T-helper 22 cell (primary cell): Measurements from ENCODE around the gene IWS1.
"Not testable (repeated sequence)": the region's sequence is repeated elsewhere in the genome, so short reads cannot be mapped to it uniquely, and the experiment has no call there.

Experiments
- DNase-seq: peaks from one replicate; pipeline ENCODE4 v3.0.0-alpha.2; 2020; ENCODE audit warnings: low read depth

The IWS1 gene

DNA sequence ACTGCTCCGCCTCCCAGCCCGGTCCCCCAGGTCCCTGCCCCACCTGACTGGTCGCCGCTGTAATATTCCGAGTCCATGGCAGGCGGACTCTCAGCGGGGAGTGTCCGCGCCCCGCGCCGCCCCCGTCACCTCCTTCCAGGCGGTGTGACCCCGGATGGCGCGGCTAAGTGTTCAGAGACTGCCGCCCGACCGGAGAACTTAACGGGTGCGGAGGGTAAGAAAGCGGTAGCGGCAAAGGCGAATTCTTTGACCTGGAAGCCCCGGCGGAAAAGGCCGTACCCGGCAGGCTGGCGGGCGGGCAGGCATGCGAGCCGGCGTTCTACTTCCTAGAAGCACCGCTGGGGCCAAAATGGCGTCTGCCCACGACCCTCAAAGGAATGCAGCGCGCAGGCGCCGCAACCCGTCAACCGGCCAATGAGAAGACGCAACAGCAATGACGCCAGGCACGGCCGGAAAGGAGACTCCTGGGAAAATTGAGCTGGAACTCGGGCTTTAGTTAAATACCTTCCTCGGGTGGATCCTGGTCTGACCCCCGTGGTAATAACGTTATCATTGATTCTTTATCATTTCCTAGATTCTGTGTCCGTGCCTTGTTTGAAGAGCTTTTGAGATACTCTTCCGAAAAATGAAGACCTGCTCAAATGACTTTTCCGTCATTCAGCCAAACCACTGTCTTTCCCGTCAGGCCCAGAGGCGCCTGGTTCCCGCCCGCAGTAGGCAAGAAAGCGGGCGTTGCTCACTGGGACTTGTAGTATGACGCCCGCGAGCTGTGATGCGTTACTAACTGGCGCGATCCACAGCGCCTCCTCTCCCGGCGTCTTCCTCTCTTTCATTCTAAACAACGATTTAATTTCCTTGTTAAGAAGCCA lies at the start of gene IWS1:
Gene IWS1 (minus strand): TSS at position 358 of the 869 bp plus-strand sequence. CDS start 281 bp downstream, at position 77.
- DNase-seq, result peak; percentile 88

DNA sequence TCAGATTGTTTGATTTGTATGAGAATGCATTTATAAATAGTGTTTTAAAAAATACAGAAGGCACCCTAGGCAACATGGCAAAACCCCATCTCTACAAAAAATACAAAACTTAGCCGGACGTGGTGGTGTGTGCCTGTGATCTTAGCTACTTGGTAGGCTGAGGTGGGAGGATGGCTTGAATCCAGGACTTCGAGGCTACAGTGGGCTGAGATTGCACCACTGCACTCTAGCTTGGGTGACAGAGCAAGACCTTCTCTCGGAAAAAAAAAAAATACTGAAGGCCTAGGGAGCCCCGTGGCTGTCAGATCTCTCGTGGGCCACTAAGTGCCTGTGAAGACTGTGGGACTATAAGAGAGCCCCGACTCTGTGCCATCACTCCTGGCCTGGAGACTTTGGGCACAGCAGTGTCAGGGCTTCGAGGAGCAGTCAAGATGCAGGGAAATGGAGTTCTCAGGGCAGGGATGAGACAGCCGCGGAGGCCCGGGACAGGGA lies 49.7 kb upstream of the IWS1 start:
- no peak for DNase-seq

DNA sequence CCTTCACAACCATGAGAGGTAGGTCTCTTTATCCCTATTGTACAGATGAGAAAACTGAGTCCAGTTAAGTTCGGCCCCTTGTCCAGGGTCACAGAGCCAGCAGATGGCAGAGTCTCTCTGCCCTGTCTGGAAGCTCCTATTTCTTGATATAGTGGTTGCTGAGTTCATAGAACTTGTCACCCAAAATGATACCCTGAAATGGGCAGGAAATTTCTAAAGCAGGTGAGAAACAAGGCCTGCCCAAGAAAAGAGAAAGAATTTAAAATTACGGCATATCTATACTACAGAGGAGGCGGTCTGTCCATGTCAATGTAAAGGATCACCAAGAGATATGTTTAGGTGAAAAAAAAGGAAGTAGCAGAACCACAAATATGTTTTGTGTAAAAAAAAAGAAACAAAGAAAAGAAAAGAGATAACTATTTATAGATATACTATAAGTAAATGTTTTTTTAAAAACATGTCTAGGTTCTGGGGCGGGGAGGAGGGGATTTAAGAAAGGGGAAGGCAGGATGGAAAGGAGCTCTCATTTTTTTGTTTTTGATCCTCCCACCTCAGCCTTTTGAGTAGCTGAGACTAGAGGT lies 49.0 kb upstream of the IWS1 start:
- no peak for DNase-seq

DNA sequence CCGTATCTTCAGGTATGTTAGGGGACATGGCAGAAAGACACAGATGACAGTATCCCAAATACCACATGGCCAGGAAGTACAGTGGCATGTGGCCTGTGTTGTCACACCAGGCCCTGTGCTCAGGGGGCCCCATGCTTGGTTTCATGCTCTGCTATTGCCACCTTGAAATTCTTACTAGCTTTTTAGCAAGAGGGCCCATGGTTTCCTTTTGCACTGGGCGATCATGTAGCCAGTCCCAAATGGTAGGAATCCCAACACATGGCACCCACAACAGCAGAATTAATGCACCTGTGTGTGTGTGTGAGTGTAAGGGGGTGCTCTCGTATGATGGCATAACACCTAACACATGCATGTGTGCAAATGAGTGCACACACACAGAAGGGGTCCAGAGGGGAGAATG lies 48.4 kb upstream of the IWS1 start:
- DNase-seq, result no peak

DNA sequence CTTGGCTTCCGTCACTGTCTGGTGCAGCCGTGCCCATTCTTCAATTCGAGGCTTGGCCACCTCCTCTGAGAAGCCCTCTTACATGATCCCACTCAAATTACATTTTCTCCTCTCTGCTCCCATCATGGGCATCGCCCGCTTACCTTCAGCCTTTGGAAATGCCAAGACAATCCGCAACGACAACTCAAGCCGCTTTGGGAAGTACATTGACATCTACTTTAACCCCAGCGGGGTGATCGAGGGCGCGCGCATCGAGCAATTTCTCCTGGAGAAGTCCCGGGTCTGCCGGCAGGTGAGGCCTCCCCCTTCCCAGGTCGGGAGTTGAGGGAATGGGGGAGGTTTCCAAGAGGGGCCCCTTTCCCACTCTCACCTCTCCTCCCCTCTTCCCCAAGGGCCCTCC lies 47.5 kb upstream of the IWS1 start:
- no peak for DNase-seq

DNA sequence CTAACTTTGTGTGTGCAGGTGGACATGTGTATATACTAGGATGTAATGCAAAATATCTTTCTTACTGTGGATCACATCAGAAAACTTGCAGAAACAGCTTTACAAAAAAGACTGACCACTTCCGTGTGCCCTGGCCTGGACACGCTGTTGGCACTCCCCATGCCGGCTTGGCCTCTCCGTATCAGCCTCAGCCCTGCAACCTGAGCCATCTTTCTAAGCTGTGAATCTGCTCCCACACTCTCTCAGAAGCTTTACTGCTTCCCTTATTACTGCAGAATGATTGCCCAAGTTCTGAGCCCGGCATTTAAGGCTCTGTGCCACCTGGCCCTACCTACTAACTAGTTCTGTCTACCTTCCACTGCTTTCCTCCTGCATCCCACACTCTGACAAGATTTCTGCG lies 47.0 kb upstream of the IWS1 start:
- no peak for DNase-seq

DNA sequence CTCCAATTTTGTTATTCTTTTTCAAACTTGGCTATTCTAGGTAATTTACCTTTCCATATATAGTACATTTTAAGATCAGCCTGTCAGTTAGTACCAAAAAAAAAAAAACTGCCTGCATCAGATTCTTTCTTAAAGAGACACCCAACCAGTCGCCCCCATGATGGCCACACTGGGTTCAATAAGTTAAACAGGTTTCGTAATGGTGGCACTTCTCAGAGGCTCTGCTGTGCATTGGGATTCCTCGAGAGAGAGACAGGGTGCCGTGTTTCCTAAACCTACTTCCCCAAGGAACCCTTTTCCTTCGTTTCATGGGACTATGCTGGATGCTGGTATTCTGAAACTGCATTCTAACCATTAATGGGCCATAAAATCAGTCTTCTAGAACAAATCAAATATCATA lies 46.6 kb upstream of the IWS1 start:
- no peak for DNase-seq

DNA sequence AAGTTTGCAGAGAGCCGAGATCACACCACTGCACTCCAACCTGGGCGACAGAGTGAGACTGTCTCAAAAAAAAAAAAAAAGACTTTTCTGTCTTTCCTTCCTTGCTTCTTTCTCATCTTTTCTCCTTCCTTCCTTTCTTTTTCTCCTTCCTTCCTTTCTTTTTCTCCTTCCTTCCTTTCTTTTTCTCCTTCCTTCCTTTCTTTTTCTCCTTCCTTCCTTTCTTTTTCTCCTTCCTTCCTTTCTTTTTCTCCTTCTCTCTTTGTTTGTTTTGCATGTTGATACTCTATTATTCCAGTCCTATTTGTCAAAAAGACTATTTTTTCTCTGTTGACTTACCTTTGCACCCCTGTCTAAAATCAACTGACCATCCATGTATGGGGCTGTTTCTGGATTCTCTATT lies 46.1 kb upstream of the IWS1 start:
- DNase-seq, result not testable (repeated sequence)

DNA sequence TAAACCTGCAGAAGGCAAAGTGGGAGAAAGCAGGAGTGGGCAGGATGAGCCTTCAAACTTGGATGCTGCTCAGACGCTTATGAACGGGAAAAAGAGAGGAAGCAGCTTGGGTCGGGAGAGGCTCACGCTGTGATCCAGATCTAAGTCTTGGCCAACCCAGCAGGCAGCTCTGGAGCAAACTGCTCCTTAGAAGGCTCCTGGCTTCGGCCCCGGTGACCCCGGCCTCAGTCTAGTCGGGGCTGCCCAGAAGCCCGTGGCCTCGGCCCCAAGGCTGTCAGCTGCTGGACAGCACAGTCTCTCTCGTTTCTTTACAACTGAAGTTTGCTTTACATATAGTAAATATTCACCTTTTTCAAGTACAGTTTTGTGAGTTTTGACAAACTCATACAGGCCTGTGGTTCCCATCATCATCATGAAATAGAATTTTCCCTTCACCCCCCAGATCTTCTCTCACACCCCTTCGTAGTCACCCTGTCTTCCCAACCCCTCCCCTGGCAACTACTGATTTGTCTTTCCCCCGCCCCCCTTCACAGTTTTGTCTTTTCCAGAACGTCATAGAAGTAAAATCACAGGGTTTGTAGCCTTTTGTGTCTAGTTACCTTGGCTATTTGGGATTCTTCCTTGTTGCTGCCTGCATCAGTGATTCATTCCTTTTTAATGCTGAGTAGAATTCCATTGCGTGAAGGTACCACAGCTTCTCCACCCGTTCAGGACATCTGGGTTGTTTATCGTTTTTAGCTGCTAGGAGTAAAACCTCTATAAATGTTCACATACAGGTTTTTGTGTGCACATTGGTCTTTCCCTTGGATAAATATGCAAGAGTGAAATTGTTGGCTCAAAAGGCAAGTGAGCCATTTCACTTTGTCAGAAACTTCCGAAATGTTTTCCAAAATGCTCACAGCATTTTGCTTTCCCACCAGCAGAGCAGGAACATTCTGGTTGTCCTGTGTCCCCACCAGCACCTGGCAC lies 44.3 kb upstream of the IWS1 start:
- no peak for DNase-seq

DNA sequence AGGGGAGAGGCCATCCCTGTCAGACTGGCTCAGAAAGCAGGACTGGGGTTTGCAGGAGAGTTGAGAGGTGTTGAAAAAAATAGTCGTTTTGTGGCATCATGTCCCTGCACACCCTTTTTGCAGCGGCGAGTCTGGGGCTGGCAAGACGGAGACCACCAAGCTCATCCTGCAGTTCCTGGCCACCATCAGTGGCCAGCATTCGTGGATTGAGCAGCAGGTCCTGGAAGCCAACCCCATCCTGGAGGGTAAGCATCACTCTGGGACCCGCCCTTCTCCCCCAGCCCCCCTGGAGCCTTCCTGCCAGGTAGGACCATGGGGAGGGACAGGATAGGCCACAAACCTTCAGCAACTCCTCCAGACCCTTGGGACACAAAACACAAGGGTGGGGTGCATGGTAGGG lies 43.4 kb upstream of the IWS1 start:
- DNase-seq, result no peak

DNA sequence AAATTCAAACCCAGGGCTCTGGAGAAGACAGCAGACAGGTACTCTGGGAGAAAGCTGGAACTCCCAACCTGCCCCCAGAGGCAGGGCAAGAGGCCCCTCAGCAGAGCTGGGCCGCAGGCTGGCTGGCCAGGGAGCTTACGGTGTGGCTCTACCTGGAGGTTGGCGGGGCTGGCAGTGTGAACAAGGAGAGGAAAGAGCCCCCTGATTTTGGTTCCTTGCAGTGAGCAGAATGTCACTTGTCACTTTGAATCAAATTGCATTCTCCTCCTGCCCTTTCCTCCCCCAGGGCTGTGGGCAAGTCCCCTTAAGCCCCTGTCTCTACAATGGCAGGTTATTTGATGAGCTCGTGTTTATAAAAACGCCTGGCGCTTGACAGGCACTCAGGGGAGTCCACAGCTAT lies 41.8 kb upstream of the IWS1 start:
- no peak for DNase-seq

DNA sequence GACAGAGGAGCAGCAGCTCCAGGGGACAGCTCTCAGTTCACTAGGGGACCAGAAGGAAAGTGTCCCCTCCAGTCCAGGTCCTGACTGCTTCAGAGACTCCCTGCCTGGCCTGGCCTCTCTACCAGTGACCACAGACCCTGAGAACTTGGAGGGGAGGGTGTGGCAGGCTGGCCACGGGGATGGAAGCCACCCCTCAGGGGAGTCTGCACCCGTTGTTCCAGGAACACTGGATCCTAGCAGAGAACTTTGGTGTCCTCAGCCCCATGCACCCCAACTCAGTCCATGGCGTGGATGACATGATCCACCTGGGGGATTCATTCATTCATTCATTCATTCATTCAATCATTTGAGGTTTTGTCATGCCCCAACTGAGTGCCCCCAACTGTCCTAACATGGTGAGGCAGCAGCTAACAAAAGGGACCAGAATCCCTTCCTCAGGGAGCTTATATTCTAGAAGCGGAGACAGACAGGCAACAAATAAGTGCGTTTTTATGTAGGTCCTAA lies 41.1 kb upstream of the IWS1 start:
- no peak for DNase-seq

DNA sequence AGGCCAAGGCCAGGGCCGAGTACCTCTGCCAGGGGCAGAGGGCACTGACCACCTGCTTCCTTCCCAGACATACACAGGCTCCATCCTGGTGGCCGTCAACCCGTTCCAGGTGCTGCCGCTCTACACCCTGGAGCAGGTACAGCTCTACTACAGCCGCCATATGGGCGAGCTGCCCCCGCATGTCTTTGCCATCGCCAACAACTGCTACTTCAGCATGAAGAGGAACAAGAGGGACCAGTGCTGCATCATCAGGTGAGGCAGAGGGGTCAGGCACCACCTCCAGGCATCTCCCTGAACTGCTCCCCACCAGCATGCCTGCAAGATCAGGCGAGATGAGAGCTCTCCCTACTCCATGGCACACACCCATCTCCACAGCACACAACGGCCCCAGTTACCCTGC lies 40.3 kb upstream of the IWS1 start:
- no peak for DNase-seq

DNA sequence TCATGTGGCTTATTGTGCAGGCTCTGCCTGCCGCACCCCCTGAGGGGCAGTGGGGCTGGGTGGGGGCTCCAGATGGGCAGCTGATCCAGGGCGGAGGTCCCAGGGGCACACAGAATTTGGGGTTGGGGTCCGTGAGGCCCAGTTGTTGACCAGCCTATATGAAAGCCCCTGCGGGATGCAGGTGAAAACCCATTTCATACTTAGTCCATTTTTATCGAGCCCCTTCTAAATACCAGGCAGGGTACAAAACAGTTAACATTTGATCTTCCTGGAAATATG lies 39.8 kb upstream of the IWS1 start:
- no peak for DNase-seq

DNA sequence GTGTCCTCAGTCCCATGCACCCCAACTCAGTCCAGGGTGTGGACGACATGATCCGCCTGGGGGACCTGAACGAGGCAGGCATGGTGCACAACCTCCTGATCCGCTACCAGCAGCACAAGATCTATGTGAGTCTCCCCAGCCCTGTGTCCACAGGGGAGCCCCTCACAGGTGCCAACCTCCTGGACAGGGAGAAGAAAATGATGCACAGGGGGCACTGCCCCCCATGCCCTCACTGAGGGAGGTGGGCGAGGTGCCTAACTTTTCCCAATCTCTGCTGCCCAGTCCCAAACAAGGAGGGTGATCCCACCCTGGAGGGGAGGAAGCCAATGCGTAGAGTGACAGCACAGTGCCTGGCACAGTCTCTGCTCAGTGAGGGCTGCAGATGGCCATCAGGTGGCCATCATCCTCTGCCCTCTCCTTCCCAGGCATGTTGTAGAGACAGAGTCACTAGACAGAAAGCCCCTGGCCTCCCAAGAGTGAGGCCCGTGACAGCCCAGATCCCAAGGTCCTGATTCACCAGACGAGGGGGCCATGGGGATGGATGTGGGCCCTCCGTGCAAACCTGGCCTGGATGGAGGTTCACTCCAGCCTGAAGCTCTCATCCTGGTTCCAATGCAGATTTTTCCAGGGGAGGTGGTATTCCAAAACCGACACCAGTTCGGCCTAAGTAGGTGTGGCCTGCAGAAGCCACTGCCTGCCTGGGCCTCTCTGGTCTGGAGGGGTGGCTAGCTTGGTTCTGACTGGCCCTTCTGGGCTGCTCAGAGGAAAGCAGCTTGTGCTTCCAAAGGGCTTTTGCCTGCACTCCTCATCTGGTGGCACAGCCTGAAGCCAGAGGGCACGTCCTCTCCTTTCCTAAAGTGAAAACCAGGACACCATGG lies 39.2 kb upstream of the IWS1 start:
- DNase-seq, result no peak

DNA sequence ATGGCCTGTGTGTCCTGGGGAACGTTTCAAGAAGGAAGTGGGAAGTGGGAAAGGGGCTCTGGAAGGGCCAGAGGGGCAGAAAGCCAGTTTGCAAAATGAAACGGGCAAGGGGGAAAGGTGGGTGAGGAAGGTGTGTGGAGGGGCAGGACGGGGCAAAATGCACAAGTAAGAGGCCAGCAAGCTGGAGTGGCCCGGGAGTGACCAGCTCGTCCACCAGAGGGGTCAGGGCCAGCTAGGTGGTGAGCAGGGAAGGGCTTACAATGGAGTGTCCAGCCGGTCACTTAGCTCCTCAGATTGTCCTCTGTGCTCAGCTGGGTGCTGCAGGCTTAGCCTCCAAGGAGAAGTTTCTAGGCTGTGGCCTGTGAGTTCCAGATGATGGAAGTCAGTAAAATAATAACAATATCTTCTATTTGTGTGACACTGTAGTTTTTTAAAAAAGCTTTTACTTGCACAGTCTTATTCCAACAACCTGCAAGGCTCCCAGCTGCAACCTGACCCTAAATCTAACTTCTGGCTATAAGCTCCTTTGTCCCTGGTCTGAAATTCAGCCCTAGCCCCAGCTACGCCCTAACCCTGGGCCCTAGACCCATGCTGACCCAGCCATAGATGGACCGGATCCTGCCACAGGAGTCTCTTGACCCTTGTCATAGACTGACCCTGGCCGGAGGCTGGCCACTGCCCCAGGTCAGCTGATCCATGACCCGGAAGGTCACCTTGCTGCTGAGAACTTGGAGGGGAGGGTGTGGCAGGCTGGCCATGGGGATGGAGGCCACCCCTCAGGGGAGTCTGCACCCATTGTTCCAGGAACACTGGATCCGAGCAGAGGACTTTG lies 38.4 kb upstream of the IWS1 start:
- DNase-seq, result no peak

DNA sequence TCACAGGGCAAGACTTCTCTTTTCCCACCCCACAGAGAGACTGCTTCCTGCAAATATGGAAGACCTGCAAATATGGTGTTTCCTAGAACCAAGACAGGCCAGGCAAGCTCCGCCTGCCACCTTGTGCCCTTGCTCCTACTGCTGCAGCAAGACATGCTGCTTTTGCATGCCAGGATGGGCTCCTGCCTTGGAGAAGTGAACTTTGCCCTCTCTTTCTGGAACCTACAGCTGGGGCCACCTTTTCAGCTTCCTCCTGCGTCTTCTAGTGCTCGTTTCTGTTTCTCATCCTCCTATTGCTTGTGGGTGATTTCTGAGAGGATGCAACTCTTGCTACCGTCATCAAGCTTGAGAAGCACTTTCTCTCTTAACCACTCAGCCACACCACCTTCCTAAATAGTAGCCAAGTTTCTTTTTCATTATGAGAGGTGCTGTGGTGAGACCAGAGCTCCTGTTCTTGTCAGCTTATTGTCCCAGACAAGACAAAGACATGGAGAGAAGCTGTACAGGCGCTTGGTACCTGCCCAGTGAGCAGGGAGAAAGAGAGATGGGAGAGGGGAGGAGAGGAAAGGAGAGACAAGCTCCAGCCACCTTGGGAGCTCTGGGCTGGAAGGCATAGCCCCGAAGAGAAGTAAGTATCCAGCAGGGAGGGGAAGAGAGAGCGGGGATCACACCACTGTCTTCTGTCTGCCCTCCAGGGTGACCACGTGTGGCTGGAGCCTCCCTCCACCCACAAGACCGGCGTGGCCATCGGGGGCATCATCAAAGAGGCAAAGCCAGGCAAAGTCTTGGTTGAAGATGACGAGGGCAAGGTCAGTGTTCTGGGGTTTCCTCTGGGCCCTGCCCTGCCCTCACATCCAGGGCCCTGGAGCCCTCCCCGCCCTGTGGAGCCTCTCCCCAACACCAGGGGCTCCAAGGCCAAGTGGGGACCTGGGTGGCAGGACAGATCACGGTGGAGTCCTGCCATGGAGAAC lies 37.5 kb upstream of the IWS1 start:
- no peak for DNase-seq

DNA sequence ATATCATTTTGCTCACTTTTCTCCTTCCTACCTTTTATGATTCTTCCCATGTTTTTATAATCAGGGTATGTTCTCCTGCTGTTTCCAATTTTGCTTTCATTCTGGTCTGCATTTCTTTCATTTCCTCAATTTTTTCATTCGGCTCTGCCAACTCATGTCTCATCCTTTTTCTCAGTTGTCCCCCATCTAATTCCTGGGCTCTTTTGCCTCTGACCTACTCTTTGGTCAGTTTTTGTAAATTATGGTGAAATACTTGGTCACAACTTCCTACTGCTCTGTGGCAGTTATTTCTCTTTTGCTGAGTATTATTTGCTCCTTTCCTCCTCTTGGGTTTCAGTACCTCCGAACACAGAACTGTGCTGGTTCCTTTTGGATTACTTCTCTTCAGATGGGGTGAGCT lies 36.6 kb upstream of the IWS1 start:
- DNase-seq, result no peak

DNA sequence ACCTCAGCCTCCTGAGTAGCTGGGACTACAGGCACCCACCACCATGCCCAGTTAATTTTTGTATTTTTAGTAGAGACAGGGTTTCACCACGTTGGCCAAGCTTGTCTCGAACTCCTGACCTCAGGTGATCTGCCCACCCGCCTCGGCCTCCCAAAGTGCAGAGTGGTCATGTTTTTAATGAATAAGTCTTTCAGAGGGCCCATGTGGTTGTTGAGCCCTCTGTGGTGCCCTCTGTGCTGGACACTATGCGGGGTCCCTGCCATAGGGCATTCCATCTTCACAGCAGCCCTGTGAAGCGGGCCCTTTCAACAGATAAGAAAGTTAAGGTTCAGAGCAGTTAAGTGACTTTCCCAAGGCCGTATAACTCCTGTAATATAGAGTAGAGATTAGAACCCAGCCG lies 35.1 kb upstream of the IWS1 start:
- no peak for DNase-seq

DNA sequence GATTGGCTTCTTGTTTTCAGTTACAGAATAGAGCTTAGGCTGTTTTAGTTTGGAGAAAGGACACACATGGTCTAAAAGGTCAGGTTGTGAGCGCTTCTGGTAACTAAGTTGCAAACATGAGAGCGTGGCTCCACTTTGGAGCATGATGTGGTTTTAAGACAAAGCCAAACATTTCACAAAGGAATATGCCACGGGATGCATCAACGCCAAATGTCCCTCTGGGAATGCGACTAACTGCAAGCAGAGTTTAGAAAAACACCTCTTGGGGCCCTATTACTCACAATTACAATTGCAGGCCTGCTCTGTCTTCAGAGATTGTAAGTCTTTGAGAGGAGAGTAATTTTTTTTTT lies 34.6 kb upstream of the IWS1 start:
- no peak for DNase-seq
